NCI-H1105 (cell line): Measurements from ENCODE around the gene TMEM115.
A peak's percentile ranks its signal among the peaks of the same experiment; 100 is the strongest.

Experiments
- DNase-seq: peaks from one replicate; lab custom pipeline; 2025; lab: John Stamatoyannopoulos, UW

The TMEM115 gene

GRCh38 chr3:50352781-50353180, 6.5 kb downstream of the TMEM115 start:
- no peak for DNase-seq

- no peak for DNase-seq
Observed at GRCh38 chr3:50351323-50351697, 8.0 kb downstream of the TMEM115 start.

GRCh38 chr3:50350527-50351322, 8.6 kb downstream of the TMEM115 start, which contains the start of the genes CYB561D2 and NPRL2:
Gene CYB561D2 (plus strand): TSS chr3:50350862. CDS start chr3:50351434, 572 bp downstream.
Gene NPRL2 (minus strand): TSS chr3:50350775. CDS start chr3:50350652, 123 bp downstream.
- DNase-seq, result peak; percentile 75

- DNase-seq, result no peak
Observed at GRCh38 chr3:50350213-50350526, 9.2 kb downstream of the TMEM115 start.

GRCh38 chr3:50347187-50347813, 12.0 kb downstream of the TMEM115 start:
- peak; percentile 49 for DNase-seq

GRCh38 chr3:50345586-50346234, 13.6 kb downstream of the TMEM115 start, which contains the start of gene ZMYND10:
Gene ZMYND10 (minus strand): TSS chr3:50345732. CDS start chr3:50345579, 153 bp downstream.
- peak; percentile 28 for DNase-seq

GRCh38 chr3:50345008-50345407, 14.3 kb downstream of the TMEM115 start:
- DNase-seq, result no peak

GRCh38 chr3:50342813-50343633, 16.3 kb downstream of the TMEM115 start:
- DNase-seq, result no peak

GRCh38 chr3:50341996-50342650, 17.2 kb downstream of the TMEM115 start:
- no peak for DNase-seq

- no peak for DNase-seq
Observed at GRCh38 chr3:50341537-50341936, 17.8 kb downstream of the TMEM115 start.

GRCh38 chr3:50340448-50341329, 18.6 kb downstream of the TMEM115 start, which contains the start of gene RASSF1:
Gene RASSF1 (minus strand): TSS chr3:50340836. CDS start chr3:50340805, 31 bp downstream.
- DNase-seq, result no peak

GRCh38 chr3:50340147-50340447, 19.2 kb downstream of the TMEM115 start:
- no peak for DNase-seq

GRCh38 chr3:50339485-50340146, 19.7 kb downstream of the TMEM115 start:
- DNase-seq, result no peak

- no peak for DNase-seq
Observed at GRCh38 chr3:50338965-50339364, 20.4 kb downstream of the TMEM115 start.

- peak; percentile 93 for DNase-seq
Observed at GRCh38 chr3:50337175-50337861, 22.0 kb downstream of the TMEM115 start.

GRCh38 chr3:50336452-50337174, 22.7 kb downstream of the TMEM115 start:
- DNase-seq, result no peak

- no peak for DNase-seq
Observed at GRCh38 chr3:50334339-50335075, 24.8 kb downstream of the TMEM115 start.

- DNase-seq, result no peak
Observed at GRCh38 chr3:50333744-50334328, 25.5 kb downstream of the TMEM115 start.
